ENCODE data around the gene ZCWPW1.
"Not testable (repeated sequence)": the region's sequence is repeated elsewhere in the genome, so short reads cannot be mapped to it uniquely, and the experiment has no call there.

Gene ZCWPW1

GRCh38 chr7:100393233-100393905 is 35.1 kb downstream of the ZCWPW1 start:
- Histone ChIP-seq H3K27ac (no peak overlapping the region), H3K9ac (no peak overlapping the region), H3K4me2 (peak overlapping the region; percentile 59), H3K9me3 (no peaks in the 10 kb centered on the region), H3K4me3 (no peak overlapping the region), H3K4me1 (peaks cover 62% of the 10 kb centered on the region), H3K27me3 (no peaks in the 10 kb centered on the region), H4K20me1 (no peaks in the 10 kb centered on the region), H3K36me3 (no peaks in the 10 kb centered on the region)
- TF ChIP-seq Cebpa-rat (IDR thresholded peaks at IDR 0.05) = no peak

- peak overlapping the region; percentile 53 for H3K4me2 ChIP-seq
- peaks cover 60% of the 10 kb centered on the region for H3K4me1 ChIP-seq
- no peaks in the 10 kb centered on the region for H3K36me3 ChIP-seq
- no peak for TF ChIP-seq Cebpa-rat (IDR thresholded peaks at IDR 0.05)
- no peak overlapping the region for H3K27ac ChIP-seq
- no peaks in the 10 kb centered on the region for H3K9me3 ChIP-seq
- H3K4me3 ChIP-seq = no peak overlapping the region
- H3K27me3 ChIP-seq = no peaks in the 10 kb centered on the region
- H4K20me1 ChIP-seq = no peaks in the 10 kb centered on the region
- no peak overlapping the region for H3K9ac ChIP-seq
Measured at GRCh38 chr7:100390286-100391009, 38.1 kb downstream of the ZCWPW1 start.

DNA sequence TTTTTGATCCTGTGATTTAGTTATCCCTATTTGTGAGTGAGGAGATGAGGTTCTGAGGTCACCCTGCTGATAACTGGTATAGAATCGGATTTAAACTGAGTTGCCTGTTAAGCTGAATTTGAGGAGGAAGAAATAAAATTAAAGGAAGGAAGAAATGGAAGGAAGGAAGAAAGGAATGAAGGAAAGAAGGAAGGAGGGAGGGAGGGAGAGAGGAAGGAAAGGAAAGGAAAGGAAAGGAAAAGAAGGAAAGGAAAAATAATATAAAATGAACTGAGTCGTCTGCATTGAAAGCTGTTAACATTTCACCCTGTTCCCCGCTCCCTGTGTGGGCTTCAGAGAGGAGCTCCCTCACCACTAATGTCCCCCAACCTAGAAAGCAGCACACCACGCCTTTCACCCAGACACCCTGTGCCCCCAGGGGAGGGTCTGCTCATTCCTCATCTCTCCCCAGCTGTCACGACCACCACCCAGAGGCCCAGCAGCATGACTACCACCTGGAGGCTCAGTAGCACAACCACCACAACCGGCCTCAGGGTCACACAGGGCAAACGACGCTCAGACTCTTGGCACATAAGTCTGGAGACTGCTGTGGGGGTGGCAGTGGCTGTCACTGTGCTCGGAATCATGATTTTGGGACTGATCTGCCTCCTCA is 38.9 kb downstream of the ZCWPW1 start:
- Histone ChIP-seq H3K27me3 (no peaks in the 10 kb centered on the region), H4K20me1 (no peaks in the 10 kb centered on the region), H3K27ac (no peak overlapping the region), H3K9me3 (no peaks in the 10 kb centered on the region), H3K9ac (peak overlapping the region; percentile 8; the same call in 1 of the 2 replicates), H3K4me2 (peak overlapping the region; percentile 53), H3K36me3 (no peaks in the 10 kb centered on the region), H3K4me3 (no peak overlapping the region), H3K4me1 (peaks cover 68% of the 10 kb centered on the region)
- no peak for TF ChIP-seq Cebpa-rat (IDR thresholded peaks at IDR 0.05)

GRCh38 chr7:100387695-100388094 is 40.8 kb downstream of the ZCWPW1 start:
- Histone ChIP-seq H3K4me1 (peaks cover 69% of the 10 kb centered on the region), H3K9ac (no peak overlapping the region), H3K9me3 (no peaks in the 10 kb centered on the region), H3K27ac (no peak overlapping the region), H3K4me3 (no peak overlapping the region), H3K4me2 (no peak overlapping the region), H3K27me3 (no peaks in the 10 kb centered on the region), H3K36me3 (no peaks in the 10 kb centered on the region), H4K20me1 (no peaks in the 10 kb centered on the region)
- no peak for TF ChIP-seq Cebpa-rat (IDR thresholded peaks at IDR 0.05)

DNA sequence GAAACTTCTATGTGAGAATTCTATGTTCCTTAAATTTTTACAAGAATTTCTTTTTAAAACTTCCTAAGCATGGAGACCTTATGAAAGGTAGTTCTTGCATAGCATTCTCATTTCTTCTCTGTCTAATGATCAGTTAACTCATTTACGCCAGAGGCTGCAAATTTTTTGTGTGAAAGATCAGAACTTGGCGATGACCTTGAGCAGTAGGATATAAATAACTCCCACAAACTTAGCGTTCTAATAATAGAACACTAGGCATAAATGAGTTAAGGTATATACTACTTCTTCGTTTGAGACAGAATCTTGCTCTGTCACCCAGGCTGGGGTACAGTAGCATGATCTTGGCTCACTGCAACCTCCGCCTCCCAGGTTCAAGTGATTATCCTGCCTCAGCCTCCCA is 41.6 kb downstream of the ZCWPW1 start:
- H3K36me3 ChIP-seq = no peaks in the 10 kb centered on the region
- H3K27me3 ChIP-seq = no peaks in the 10 kb centered on the region
- peaks cover 61% of the 10 kb centered on the region for H3K4me1 ChIP-seq
- no peaks in the 10 kb centered on the region for H4K20me1 ChIP-seq
- H3K4me2 ChIP-seq = peak overlapping the region; percentile 4; the same call in 1 of the 2 replicates
- TF ChIP-seq Cebpa-rat (IDR thresholded peaks at IDR 0.05) = no peak
- no peak overlapping the region for H3K27ac ChIP-seq
- no peak overlapping the region for H3K9ac ChIP-seq
- H3K4me3 ChIP-seq = no peak overlapping the region
- H3K9me3 ChIP-seq = 0 out of 2 replicates have a peak, but pooled peaks cover 5% of the 10 kb centered on the region

DNA sequence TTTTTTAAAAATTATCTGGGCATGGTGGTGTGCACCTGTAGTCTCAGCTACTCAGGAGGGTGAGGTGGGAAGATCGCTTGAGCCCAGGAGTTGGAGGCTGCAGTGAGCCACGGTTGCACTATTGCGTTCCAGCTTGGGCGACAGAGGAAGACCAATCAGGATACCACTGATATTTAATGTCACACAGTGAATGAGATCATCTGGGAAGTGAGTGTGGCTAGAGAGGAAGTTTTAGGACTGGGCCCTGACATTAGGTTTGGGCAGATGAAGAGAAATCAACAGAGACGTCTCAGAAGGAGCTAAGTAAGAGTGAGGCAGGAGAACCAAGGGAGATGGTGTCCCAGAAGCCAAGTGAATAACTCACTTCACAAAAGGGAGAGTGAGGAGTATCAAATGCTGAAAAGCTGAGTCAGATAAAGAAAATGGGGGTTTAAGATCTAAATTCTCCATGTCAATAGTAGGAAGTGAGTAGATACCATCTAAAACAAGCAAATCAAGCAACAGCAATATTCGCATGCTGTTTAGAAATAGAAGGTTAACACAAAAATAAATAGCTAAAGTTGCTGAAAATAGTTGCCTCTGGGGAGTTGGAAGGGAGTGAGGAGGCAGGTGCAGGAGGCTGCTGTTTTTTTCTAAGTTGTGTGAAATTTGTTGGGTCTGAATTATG is 43.7 kb downstream of the ZCWPW1 start:
- Histone ChIP-seq H3K9ac (peak overlapping the region; percentile 69; the same call in 1 of the 2 replicates), H3K27ac (peak overlapping the region; percentile 66), H4K20me1 (no peaks in the 10 kb centered on the region), H3K27me3 (no peaks in the 10 kb centered on the region), H3K4me3 (peak overlapping the region; percentile 3; the same call in 1 of the 2 replicates), H3K4me2 (peak overlapping the region; percentile 75), H3K4me1 (peaks cover 61% of the 10 kb centered on the region), H3K9me3 (0 out of 2 replicates have a peak, but pooled peaks cover 9% of the 10 kb centered on the region), H3K36me3 (no peaks in the 10 kb centered on the region)
- TF ChIP-seq Cebpa-rat (IDR thresholded peaks at IDR 0.05) = no peak

DNA sequence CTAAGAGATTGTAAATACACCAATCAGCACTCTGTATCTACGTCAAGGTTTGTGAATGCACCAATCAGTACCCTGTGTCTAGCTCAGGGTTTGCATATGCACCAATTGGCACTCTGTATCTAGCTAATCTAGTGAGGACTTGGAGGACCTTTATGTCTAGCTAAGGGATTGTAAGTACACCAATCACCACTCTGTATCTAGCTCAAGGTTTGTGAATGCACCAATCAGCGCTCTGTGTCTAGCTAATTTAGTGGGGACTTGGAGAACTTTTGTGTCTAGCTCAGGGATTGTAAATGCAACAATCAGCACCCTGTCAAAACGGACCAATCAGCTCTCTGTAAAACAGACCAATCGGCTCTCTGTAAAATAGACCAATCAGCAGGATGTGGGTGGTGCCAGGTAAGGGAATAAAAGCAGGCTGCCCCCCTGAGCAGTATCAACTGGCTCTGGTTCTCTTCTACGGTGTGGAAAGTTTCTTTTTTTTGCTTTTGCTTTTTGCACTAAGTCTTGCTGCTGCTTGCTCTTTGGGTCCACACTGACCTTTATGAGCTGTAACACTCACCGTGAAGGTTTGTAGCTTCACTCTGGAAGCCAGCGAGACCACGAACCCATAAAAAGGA is 46.2 kb downstream of the ZCWPW1 start:
- not testable (repeated sequence) for H3K4me2 ChIP-seq, H4K20me1 ChIP-seq, H3K4me3 ChIP-seq, H3K9ac ChIP-seq, H3K27me3 ChIP-seq, H3K27ac ChIP-seq, H3K9me3 ChIP-seq, H3K36me3 ChIP-seq
- peaks cover 55% of the 10 kb centered on the region for H3K4me1 ChIP-seq

DNA sequence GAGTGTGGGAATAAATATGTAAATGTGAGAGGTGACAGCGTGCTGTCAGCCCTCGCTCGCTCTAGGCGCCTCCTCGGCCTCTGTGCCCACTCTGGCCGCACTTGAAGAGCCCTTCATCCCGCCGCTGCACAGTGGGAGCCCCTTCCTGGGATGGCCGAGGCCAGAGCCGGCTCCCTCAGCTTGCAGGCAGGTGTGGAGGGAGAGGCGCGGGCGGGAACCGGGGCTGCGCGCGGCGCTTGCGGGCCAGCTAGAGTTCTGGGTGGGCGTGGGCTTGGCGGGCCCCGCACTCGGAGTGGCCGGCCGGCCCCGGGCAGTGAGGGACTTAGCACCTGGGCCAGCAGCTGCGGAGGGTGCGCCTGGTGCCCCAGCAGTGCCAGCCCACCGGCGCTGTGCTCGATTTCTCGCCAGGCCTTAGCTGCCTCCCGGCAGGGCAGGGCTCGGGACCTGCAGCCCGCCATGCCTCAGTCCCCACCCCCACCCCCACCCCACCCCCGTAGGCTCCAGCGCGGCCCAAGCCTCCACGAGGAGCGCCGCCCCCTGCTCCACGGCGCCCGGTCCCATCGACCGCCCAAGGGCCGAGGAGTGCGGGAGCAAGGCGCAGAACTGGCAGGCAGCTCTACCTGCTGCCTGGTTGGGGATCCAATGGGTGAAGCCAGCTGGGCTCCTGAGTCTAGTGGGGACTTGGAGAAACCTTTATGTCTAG is 46.8 kb downstream of the ZCWPW1 start:
- not testable (repeated sequence) for H3K27me3 ChIP-seq, H3K4me3 ChIP-seq, H3K27ac ChIP-seq, H3K4me2 ChIP-seq, H3K9ac ChIP-seq, H4K20me1 ChIP-seq, H3K9me3 ChIP-seq, H3K36me3 ChIP-seq
- peaks cover 49% of the 10 kb centered on the region for H3K4me1 ChIP-seq

GRCh38 chr7:100380196-100380595 is 48.3 kb downstream of the ZCWPW1 start:
- Histone ChIP-seq H3K9ac (no peak overlapping the region), H4K20me1 (no peaks in the 10 kb centered on the region), H3K27me3 (no peaks in the 10 kb centered on the region), H3K27ac (no peak overlapping the region), H3K4me3 (no peak overlapping the region), H3K4me2 (peak overlapping the region; percentile 13; the same call in 1 of the 2 replicates), H3K4me1 (peaks cover 34% of the 10 kb centered on the region), H3K36me3 (no peaks in the 10 kb centered on the region), H3K9me3 (0 out of 2 replicates have a peak, but pooled peaks cover 9% of the 10 kb centered on the region)
- TF ChIP-seq Cebpa-rat (IDR thresholded peaks at IDR 0.05) = no peak

Measured in BLaER1 (cell line).